ENCODE measurements around the gene WDR18. TPM values are rescaled to one million over a fixed set of nuclear protein-coding genes. Genes with fewer than 3 reads are reported as not detected.

WDR18 gene
- total and polyA plus RNA-seq, 8 donors, result 12.3 to 84.8 (median 23.3) TPM

- peak overlapping the region; percentile 83 to 94 (median 86) for H3K27ac ChIP-seq
- ATAC-seq, result no peak
- peak overlapping the region; percentile 2 to 36 (median 20) for H3K4me3 ChIP-seq
- H3K36me3 ChIP-seq, result no peaks in the 10 kb centered on the region
- H3K9me3 ChIP-seq, result no peaks in the 10 kb centered on the region
- intact Hi-C loops (cut with DNase I), result loop anchor here in 1 of 3 donors (5.0 kb wide), 1 partner anchor 36 kb away; no protein-coding TSS in a partner anchor
- TF ChIP-seq, protein P1, sequence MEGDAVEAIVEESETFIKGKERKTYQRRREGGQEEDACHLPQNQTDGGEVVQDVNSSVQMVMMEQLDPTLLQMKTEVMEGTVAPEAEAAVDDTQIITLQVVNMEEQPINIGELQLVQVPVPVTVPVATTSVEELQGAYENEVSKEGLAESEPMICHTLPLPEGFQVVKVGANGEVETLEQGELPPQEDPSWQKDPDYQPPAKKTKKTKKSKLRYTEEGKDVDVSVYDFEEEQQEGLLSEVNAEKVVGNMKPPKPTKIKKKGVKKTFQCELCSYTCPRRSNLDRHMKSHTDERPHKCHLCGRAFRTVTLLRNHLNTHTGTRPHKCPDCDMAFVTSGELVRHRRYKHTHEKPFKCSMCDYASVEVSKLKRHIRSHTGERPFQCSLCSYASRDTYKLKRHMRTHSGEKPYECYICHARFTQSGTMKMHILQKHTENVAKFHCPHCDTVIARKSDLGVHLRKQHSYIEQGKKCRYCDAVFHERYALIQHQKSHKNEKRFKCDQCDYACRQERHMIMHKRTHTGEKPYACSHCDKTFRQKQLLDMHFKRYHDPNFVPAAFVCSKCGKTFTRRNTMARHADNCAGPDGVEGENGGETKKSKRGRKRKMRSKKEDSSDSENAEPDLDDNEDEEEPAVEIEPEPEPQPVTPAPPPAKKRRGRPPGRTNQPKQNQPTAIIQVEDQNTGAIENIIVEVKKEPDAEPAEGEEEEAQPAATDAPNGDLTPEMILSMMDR (IDR thresholded peaks at IDR 0.05), result no peak
- H3K27me3 ChIP-seq, result no peaks in the 10 kb centered on the region
- no peak for DNase-seq
- H3K4me1 ChIP-seq, result peaks cover 15 to 32% (median 17%) of the 10 kb centered on the region in 3 donors
- no peak for FAIRE-seq
- 50 to 56% methylated on average over 39 to 45 of the region's 45 CpGs for WGBS, 2 donors
These were observed 42.6 kb upstream of the WDR18 start for GRCh38 chr19:941292-942132.

GRCh38 chr19:942133-942645, 42.0 kb upstream of the WDR18 start:
- Histone ChIP-seq H3K27me3 (no peaks in the 10 kb centered on the region), H3K4me1 (peaks cover 15 to 32% (median 17%) of the 10 kb centered on the region in 3 donors), H3K27ac (no peak overlapping the region), H3K36me3 (no peaks in the 10 kb centered on the region), H3K9me3 (no peaks in the 10 kb centered on the region), H3K4me3 (no peak overlapping the region)
- ATAC-seq (no peak), FAIRE-seq (no peak), DNase-seq (peak in 1 of 6 donors; percentile 81)
- intact Hi-C loops (cut with DNase I), result loop anchor here in 1 of 3 donors (5.0 kb wide), 1 partner anchor 35 kb away; no protein-coding TSS in a partner anchor
- TF ChIP-seq, protein P1 (IDR thresholded peaks at IDR 0.05), result no peak
- 90 to 93% methylated on average over 32 of the region's 32 CpGs for WGBS, 2 donors

DNA sequence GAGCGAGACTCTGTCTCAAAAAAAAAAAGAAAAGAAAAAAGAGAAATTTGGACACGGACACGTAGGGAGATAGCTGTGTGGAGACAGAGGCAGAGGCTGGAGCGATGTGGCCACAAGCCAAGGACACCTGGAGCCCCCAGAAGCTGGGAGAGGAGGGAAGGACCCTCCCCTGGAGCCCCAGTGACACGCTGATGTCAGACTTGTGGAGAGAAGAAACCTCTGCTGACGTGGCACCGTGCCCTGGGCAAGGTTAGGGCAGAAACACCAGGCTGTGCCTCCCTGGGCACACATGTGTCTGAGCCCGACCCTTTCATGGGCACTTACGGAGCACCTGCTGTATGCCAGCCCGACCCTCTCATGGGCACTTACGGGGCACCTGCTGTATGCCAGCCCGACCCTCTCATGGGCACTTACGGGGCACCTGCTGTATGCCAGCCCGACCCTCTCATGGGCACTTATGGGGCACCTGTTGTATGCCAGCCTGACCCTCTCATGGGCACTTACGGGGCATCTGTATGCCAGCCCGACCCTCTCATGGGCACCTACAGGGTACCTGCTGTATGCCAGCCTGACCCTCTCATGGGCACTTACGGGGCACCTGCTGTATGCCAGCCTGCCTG, 40.5 kb upstream of the WDR18 start:
- WGBS, 2 donors, result 96 to 98% methylated on average over 17 of the region's 17 CpGs
- Histone ChIP-seq H3K27ac (no peak overlapping the region), H3K4me1 (peaks cover 10 to 27% (median 17%) of the 10 kb centered on the region in 3 donors), H3K36me3 (no peaks in the 10 kb centered on the region), H3K9me3 (no peaks in the 10 kb centered on the region), H3K4me3 (no peak overlapping the region), H3K27me3 (no peaks in the 10 kb centered on the region)
- ATAC-seq, result no peak
- TF ChIP-seq, protein P1 (IDR thresholded peaks at IDR 0.05), result no peak
- intact Hi-C loops (cut with DNase I), result loop anchor here in 1 of 3 donors (5.0 kb wide), 1 partner anchor 34 kb away; no protein-coding TSS in a partner anchor
- FAIRE-seq, result no peak
- peak in 2 of 6 donors; percentile 54 to 76 for DNase-seq

- DNase-seq (peak in 2 of 6 donors; percentile 39 to 67), FAIRE-seq (no peak), ATAC-seq (no peak)
- H3K36me3 ChIP-seq, result no peaks in the 10 kb centered on the region
- WGBS, 2 donors, result 74 to 83% methylated on average over 27 of the region's 27 CpGs
- intact Hi-C loops (cut with DNase I), result loop anchor here in 1 of 3 donors (5.0 kb wide), 1 partner anchor 33 kb away; no protein-coding TSS in a partner anchor
- no peaks in the 10 kb centered on the region for H3K27me3 ChIP-seq
- H3K4me3 ChIP-seq, result no peak overlapping the region
- H3K9me3 ChIP-seq, result no peaks in the 10 kb centered on the region
- TF ChIP-seq, protein P1 (IDR thresholded peaks at IDR 0.05), result no peak
- no peak overlapping the region for H3K27ac ChIP-seq
- H3K4me1 ChIP-seq, result peaks cover 8 to 25% (median 17%) of the 10 kb centered on the region in 3 donors
These were observed 40.0 kb upstream of the WDR18 start for GRCh38 chr19:944171-944567.
